Measurements from ENCODE around the gene SRGN.
"Not testable (repeated sequence)": the region's sequence is repeated elsewhere in the genome, so short reads cannot be mapped to it uniquely, and the experiment has no call there.

Gene SRGN

DNA sequence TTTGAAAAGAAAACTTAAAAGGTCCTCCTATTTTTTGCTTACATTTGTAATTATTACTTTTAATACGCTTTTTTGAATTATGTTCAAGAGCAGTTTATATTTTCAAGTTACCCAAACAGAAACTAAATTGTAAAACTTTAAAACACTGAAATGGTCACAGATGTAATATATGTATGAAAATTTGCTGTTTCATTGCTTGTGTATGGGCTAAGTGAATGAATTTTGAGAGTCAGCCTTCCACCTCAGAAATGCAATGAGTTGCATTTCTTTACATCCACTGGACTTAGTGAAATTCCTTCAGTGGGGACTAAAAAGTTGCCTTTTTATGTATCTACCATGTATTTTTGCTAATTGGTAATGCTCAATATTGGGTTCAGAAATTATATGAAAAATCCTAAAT lies 37.7 kb downstream of the SRGN start:
- H3K4me3 ChIP-seq (ENCODE audit: low read depth, low read length): peak overlapping the region; percentile 86
- TF ChIP-seq, protein P1, sequence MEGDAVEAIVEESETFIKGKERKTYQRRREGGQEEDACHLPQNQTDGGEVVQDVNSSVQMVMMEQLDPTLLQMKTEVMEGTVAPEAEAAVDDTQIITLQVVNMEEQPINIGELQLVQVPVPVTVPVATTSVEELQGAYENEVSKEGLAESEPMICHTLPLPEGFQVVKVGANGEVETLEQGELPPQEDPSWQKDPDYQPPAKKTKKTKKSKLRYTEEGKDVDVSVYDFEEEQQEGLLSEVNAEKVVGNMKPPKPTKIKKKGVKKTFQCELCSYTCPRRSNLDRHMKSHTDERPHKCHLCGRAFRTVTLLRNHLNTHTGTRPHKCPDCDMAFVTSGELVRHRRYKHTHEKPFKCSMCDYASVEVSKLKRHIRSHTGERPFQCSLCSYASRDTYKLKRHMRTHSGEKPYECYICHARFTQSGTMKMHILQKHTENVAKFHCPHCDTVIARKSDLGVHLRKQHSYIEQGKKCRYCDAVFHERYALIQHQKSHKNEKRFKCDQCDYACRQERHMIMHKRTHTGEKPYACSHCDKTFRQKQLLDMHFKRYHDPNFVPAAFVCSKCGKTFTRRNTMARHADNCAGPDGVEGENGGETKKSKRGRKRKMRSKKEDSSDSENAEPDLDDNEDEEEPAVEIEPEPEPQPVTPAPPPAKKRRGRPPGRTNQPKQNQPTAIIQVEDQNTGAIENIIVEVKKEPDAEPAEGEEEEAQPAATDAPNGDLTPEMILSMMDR (conservative IDR thresholded peaks at IDR 0.05; ENCODE audit: low read depth, low read length): no peak
- DNase-seq (ENCODE audit: low read depth): no peak

DNA sequence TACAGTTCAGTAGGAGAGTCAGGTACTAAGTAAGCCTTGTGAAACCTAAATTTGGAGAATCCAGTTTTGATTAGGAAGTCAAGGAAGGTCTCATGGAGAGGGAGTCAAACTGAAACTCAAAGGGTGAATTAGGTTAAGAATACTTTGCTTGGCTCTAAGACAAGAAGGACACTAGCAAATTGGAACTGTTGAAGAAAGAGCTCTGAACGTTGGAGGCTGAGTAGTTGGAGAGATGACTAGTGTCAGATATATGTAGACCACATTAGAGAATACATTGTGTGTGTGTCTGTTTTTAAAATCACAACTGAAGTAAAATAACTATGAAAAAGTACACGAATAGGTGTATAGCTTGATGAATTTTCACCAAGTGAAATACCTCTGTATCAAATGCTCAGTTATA lies 42.3 kb downstream of the SRGN start:
- TF ChIP-seq, protein P1 (conservative IDR thresholded peaks at IDR 0.05; ENCODE audit: low read depth, low read length): no peak
- DNase-seq (ENCODE audit: low read depth): peak; percentile 29

GRCh38 chr10:69139961-69140360 lies 52.1 kb downstream of the SRGN start:
- TF ChIP-seq, protein P1 (conservative IDR thresholded peaks at IDR 0.05; ENCODE audit: low read depth, low read length): no peak
- H3K4me3 ChIP-seq (ENCODE audit: low read depth, low read length): no peak overlapping the region
- DNase-seq (ENCODE audit: low read depth): no peak

More for the DNA sequence above, 42.3 kb downstream of the SRGN start:
- no peak overlapping the region for H3K4me3 ChIP-seq (ENCODE audit: low read depth, low read length)

DNA sequence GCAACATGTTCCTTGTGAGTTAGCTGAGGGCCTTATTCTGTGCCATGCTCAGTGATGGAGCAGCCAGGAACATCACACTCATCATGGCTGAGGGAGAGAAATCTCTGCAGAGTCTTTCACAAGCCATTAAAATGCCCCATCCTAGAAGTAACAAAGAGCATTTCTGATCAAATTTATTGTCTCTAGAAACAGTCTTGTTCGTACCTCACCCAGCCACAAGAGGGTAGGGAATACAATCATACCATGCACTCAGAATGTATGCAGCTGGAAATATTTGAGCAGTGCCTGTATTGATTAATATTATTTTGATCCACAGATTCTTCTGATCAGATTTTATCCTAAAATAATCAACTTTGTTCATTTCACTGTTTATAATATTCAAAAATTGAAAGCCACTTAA lies 53.4 kb downstream of the SRGN start:
- DNase-seq (ENCODE audit: low read depth): peak; percentile 7
- TF ChIP-seq, protein P1 (conservative IDR thresholded peaks at IDR 0.05; ENCODE audit: low read depth, low read length): peak; percentile 19
- H3K4me3 ChIP-seq (ENCODE audit: low read depth, low read length): no peak overlapping the region

DNA sequence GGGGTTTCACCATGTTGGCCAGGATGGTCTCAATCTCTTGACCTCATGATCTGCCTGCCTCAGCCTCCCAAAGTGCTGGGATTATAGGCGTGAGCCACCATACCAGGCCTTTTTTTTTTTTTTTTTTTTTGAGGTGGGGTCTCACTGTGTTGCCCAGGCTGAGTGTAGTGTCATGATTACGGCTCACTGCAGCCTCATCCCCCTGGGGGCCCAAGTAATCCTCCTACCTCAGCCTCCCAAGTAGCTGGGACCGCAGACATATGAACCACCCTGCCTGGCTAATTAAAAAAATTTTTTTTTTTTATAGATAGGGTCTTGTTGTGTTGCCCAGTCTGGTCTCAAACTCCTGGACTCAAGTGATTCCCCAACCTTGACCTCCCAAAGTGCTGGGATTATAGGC lies 54.2 kb downstream of the SRGN start:
- H3K4me3 ChIP-seq (ENCODE audit: low read depth, low read length); DNase-seq (ENCODE audit: low read depth): not testable (repeated sequence)

DNA sequence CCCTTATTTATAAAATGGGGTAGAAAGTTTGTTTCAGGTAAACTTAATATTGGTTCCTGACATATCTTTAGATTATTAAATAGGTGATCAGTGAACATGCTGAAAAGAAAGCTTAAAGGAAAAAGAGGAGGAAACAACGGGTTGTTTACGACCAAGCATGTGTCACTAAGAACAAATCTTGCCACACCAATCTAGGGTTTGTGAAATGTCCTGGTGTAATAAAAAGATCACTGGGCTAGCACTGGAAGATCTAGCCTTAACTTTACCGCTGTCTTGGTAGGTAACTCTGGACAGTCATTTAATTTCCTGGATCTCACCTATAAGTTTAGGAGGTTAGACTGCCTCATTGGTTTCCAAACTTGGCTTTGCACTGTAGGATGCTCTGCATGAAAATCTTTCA lies 55.1 kb downstream of the SRGN start:
- no peak for DNase-seq (ENCODE audit: low read depth)
- H3K4me3 ChIP-seq (ENCODE audit: low read depth, low read length): no peak overlapping the region
- TF ChIP-seq, protein P1 (conservative IDR thresholded peaks at IDR 0.05; ENCODE audit: low read depth, low read length): no peak

- H3K4me3 ChIP-seq (ENCODE audit: low read depth, low read length): no peak overlapping the region
- TF ChIP-seq, protein P1 (conservative IDR thresholded peaks at IDR 0.05; ENCODE audit: low read depth, low read length): no peak
- DNase-seq (ENCODE audit: low read depth): no peak
Observed at GRCh38 chr10:69145329-69145728, 57.4 kb downstream of the SRGN start.

- H3K4me3 ChIP-seq (ENCODE audit: low read depth, low read length): no peak overlapping the region
- TF ChIP-seq, protein P1 (conservative IDR thresholded peaks at IDR 0.05; ENCODE audit: low read depth, low read length): no peak
- DNase-seq (ENCODE audit: low read depth): no peak
Observed at GRCh38 chr10:69145864-69146263, 58.0 kb downstream of the SRGN start.

Data from choroid plexus epithelial cell (primary cell).